ENCODE results near the gene ASCC1. TPM values are rescaled to one million over a fixed set of nuclear protein-coding genes. Genes with fewer than 3 reads are reported as not detected.

ASCC1 gene
- total and polyA plus RNA-seq, 2 of the 4 experiments (the other 2 are of a cell fraction): 15.9 to 21.0 TPM

- Histone ChIP-seq H2BK15ac (ENCODE audit: low read depth, low read length) (no peak overlapping the region), H4K91ac (ENCODE audit: insufficient read depth, low read depth, low read length) (no peak overlapping the region), H3K4me2 (ENCODE audit: low read depth, low read length) (no peak overlapping the region), H2AFZ (replicated peaks; ENCODE audit: low read length, poor library complexity) (no peak overlapping the region), H3K4me3 (ENCODE audit: insufficient read depth, low read depth, low read length) (no peak overlapping the region), H3K9me3 (ENCODE audit: control insufficient read depth, insufficient read depth, low read length) (peaks cover 5% of the 10 kb centered on the region), H3K18ac (ENCODE audit: low read depth, low read length) (no peak overlapping the region), H3K14ac (replicated peaks; ENCODE audit: low read depth, low read length) (no peak overlapping the region), H3K9me1 (ENCODE audit: insufficient read depth, low read length) (no peaks in the 10 kb centered on the region), H3K23ac (ENCODE audit: low read depth, low read length) (no peak overlapping the region), H3K27ac (ENCODE audit: insufficient read depth, low read length) (no peak overlapping the region), H2BK5ac (ENCODE audit: low read depth, low read length, poor library complexity, severe bottlenecking) (no peak overlapping the region), H3K9ac (ENCODE audit: low read depth, low read length) (no peak overlapping the region), H4K20me1 (ENCODE audit: insufficient read depth, low read length) (no peaks in the 10 kb centered on the region), H3K4me1 (ENCODE audit: control insufficient read depth, insufficient read depth, low read length) (peaks cover 1% of the 10 kb centered on the region; the same call in 1 of the 2 replicates), H2BK120ac (ENCODE audit: low read depth, low read length) (no peak overlapping the region), H3K36me3 (ENCODE audit: control insufficient read depth, insufficient read depth, low read length) (no peaks in the 10 kb centered on the region), H2BK20ac (ENCODE audit: low read depth, low read length) (no peak overlapping the region), H2AK9ac (replicated peaks; ENCODE audit: low read depth, low read length, poor library complexity) (no peak overlapping the region), H4K8ac (ENCODE audit: low read depth in 2 of 2, low read length in 2 of 2) (no peak overlapping the region), H3K79me1 (ENCODE audit: low read depth in 1 of 2, low read length in 2 of 2) (no peaks in the 10 kb centered on the region), H2AK5ac (ENCODE audit: low read depth, low read length) (no peak overlapping the region), H3K4ac (ENCODE audit: low read depth, low read length) (no peak overlapping the region), H3K27me3 (ENCODE audit: control insufficient read depth, insufficient read depth, low read length) (peaks cover 16% of the 10 kb centered on the region), H4K5ac (ENCODE audit: low read depth, low read length) (no peak overlapping the region), H3K56ac (ENCODE audit: extremely low read depth, insufficient read depth, low read length) (no peak overlapping the region)
- no TSS peak for BruUV-seq (replicated peaks)
- DNase-seq (peak; percentile 90), ATAC-seq (ENCODE audit: low read depth) (peak; percentile 96)
- CTCF ChIA-PET: interaction anchor here (0.5 to 4.1 kb wide), 28 partner anchors 10 to 718 kb away, joined by 3 to 26 read pairs (median 4); partner anchors contain the start of genes ANAPC16 and ASCC1
- intact Hi-C loops (cut with micrococcal nuclease) (loop anchor here (1.0 to 10.0 kb wide), 6 partner anchors 84 to 734 kb away; partner anchors contain the start of genes CHST3 and SLC29A3), in situ Hi-C loops (cut with MboI; ENCODE audit: low sequenced_read_pairs) (loop anchor here (5.0 kb wide), 2 partner anchors 91 to 146 kb away; no protein-coding TSS in a partner anchor), dilution Hi-C loops (cut with HindIII; ENCODE audit: low sequenced_read_pairs, unreplicated experiment) (no loop called here)
- 0% methylated on average over 1 of the region's 12 CpGs; no CpG with 5 or more reads in 1 of the 2 experiments for WGBS, 2 experiments (ENCODE audit: extremely low coverage in 2 of 2, insufficient read length in 1 of 2)
- POLR2A ChIA-PET (ENCODE audit: unreplicated experiment): no interaction called here
- TF ChIP-seq, protein P1, sequence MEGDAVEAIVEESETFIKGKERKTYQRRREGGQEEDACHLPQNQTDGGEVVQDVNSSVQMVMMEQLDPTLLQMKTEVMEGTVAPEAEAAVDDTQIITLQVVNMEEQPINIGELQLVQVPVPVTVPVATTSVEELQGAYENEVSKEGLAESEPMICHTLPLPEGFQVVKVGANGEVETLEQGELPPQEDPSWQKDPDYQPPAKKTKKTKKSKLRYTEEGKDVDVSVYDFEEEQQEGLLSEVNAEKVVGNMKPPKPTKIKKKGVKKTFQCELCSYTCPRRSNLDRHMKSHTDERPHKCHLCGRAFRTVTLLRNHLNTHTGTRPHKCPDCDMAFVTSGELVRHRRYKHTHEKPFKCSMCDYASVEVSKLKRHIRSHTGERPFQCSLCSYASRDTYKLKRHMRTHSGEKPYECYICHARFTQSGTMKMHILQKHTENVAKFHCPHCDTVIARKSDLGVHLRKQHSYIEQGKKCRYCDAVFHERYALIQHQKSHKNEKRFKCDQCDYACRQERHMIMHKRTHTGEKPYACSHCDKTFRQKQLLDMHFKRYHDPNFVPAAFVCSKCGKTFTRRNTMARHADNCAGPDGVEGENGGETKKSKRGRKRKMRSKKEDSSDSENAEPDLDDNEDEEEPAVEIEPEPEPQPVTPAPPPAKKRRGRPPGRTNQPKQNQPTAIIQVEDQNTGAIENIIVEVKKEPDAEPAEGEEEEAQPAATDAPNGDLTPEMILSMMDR (conservative IDR thresholded peaks at IDR 0.05; ENCODE audit: low read depth, low read length): peak; percentile 100
- TF ChIP-seq RCOR1 (IDR thresholded peaks at IDR 0.05; ENCODE audit: insufficient replicate concordance, low read length): no peak
- TF ChIP-seq USF2 (IDR thresholded peaks at IDR 0.05; ENCODE audit: low read depth, low read length): no peak
- no peak for TF ChIP-seq RFX5 (IDR thresholded peaks at IDR 0.05; ENCODE audit: low read depth, low read length)
- TF ChIP-seq RAD21 (IDR thresholded peaks at IDR 0.05; ENCODE audit: low read length): peak; percentile 100
- peak; percentile 100 for TF ChIP-seq SMC3 (IDR thresholded peaks at IDR 0.05; ENCODE audit: low read depth, low read length)
- TF ChIP-seq MXI1 (IDR thresholded peaks at IDR 0.05; ENCODE audit: borderline replicate concordance, low read depth, low read length): no peak
- no peak for TF ChIP-seq NFE2L2 (IDR thresholded peaks at IDR 0.05; ENCODE audit: low read depth, low read length)
- no peak for TF ChIP-seq MAFK (IDR thresholded peaks at IDR 0.05; ENCODE audit: low read depth, low read length)
- 0 out of 2 replicates have a peak, but pooled peaks have one; percentile 34 for TF ChIP-seq MAZ (IDR thresholded peaks at IDR 0.05; ENCODE audit: borderline replicate concordance, low read depth, low read length)
- no peak for TF ChIP-seq BHLHE40 (IDR thresholded peaks at IDR 0.05; ENCODE audit: low read depth, low read length)
- 0 out of 2 replicates have a peak, but pooled peaks have one; percentile 31 for TF ChIP-seq POLR2A (IDR thresholded peaks at IDR 0.05; ENCODE audit: low read depth, low read length)
- no peak for TF ChIP-seq CHD1 (IDR thresholded peaks at IDR 0.05; ENCODE audit: low read depth, low read length)
- TF ChIP-seq, protein P2, sequence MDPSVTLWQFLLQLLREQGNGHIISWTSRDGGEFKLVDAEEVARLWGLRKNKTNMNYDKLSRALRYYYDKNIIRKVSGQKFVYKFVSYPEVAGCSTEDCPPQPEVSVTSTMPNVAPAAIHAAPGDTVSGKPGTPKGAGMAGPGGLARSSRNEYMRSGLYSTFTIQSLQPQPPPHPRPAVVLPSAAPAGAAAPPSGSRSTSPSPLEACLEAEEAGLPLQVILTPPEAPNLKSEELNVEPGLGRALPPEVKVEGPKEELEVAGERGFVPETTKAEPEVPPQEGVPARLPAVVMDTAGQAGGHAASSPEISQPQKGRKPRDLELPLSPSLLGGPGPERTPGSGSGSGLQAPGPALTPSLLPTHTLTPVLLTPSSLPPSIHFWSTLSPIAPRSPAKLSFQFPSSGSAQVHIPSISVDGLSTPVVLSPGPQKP (IDR thresholded peaks at IDR 0.05; ENCODE audit: borderline replicate concordance, low read depth, low read length): no peak
- no peak for TF ChIP-seq FOS (IDR thresholded peaks at IDR 0.05; ENCODE audit: low read depth, low read length)
Observed at GRCh38 chr10:72048450-72049124, 167.5 kb downstream of the ASCC1 start.

Data from IMR-90 (cell line).